Breast epithelium (tissue), 4 donors: ENCODE measurements around the gene ARHGEF28. TPM values are rescaled to one million over a fixed set of nuclear protein-coding genes. Genes with fewer than 3 reads are reported as not detected.

ENCODE experiments used
- DNase-seq, 2 donors: peaks; one replicate each; pipeline ENCODE4 v3.0.0-alpha.2; 2019; ENCODE audit warnings: low spot score in 2 of 2
- H3K27ac ChIP-seq, 2 donors: fragments of 200-600 bp; sonication (generic) in 1 of 2; one replicate each; pipeline ENCODE4 v1.5.1; 2016 to 2019; ENCODE audit warnings: mild to moderate bottlenecking in 1 of 2
- H3K27me3 ChIP-seq, 2 donors: fragments of 200-600 bp; sonication (generic) in 1 of 2; one replicate each; pipeline versions ENCODE4 v1.5.1 to v1.6.0; 2017 to 2019; ENCODE audit warnings: control low read depth in 1 of 2, mild to moderate bottlenecking in 1 of 2
- H3K36me3 ChIP-seq: fragments of 200-600 bp; one replicate; pipeline ENCODE4 v1.5.1; 2019
- H3K4me1 ChIP-seq, 2 donors: fragments of 200-600 bp; sonication (generic); one replicate each; pipeline ENCODE4 v1.5.1; 2016 to 2019; ENCODE audit warnings: control low read depth in 1 of 2
- H3K4me3 ChIP-seq, 3 donors: fragments of 200-600 bp; sonication (generic); 1 replicate in 2 of 3; 2 replicates in 1 of 3; pipeline ENCODE4 v1.5.1; 2016 to 2019; ENCODE audit warnings: mild to moderate bottlenecking in 3 of 3, moderate library complexity in 2 of 3
- H3K9me3 ChIP-seq, 2 donors: fragments of 200-600 bp; sonication (generic) in 1 of 2; one replicate each; pipeline ENCODE4 v1.5.1; 2016 to 2019; ENCODE audit warnings: control low read depth in 1 of 2
- CTCF ChIP-seq, 3 donors: fragments of 450-650 bp; IDR thresholded peaks; one replicate each; pipeline ENCODE4 v1.5.1; 2016 to 2017; ENCODE audit warnings: antibody characterized with exemption in 3 of 3, mild to moderate bottlenecking in 3 of 3, moderate library complexity in 3 of 3
- POLR2A ChIP-seq: fragments of 450-650 bp; IDR thresholded peaks from one replicate; pipeline ENCODE4 v1.6.1; 2016; ENCODE audit warnings: antibody characterized with exemption, mild to moderate bottlenecking, moderate library complexity
- POLR2AphosphoS5 ChIP-seq, 3 donors: sonication (generic); formaldehyde crosslinking; IDR thresholded peaks; one replicate each; pipeline ENCODE4 v1.6.1; 2017; ENCODE audit warnings: antibody characterized with exemption in 3 of 3
- intact Hi-C: fragments of 100-400 bp; cut with DNase I; formaldehyde crosslinking; loops from one replicate; pipeline ENCODE4 v1.15.1; 2023; ENCODE audit warnings: low total_unique reads
- total RNA-seq, 3 donors: library from RNA; depleted of rRNA; stranded (reverse); fragments of >200 nt; gene quantifications; one replicate each; pipeline ENCODE4 v1.1.0, GENCODE V29; 2016

Gene ARHGEF28
- total RNA-seq, 3 donors from 2014 or later: 11.4 to 65.4 (median 31.5) TPM

- Histone ChIP-seq H3K27ac (peak overlapping the region in 1 of 2 donors; percentile 61), H3K27me3 (no peaks in the 10 kb centered on the region), H3K4me3 (no peak overlapping the region), H3K9me3 (no peaks in the 10 kb centered on the region), H3K4me1 (no peaks in the 10 kb centered on the region), H3K36me3 (no peaks in the 10 kb centered on the region)
- TF ChIP-seq POLR2AphosphoS5 (IDR thresholded peaks at IDR 0.05) (no peak), CTCF (IDR thresholded peaks at IDR 0.05) (no peak), POLR2A (no peak)
- intact Hi-C loops: no loop called here
- no peak for DNase-seq
These were observed 170.5 kb downstream of the ARHGEF28 start for GRCh38 chr5:73796164-73797131.

GRCh38 chr5:73797132-73797510 is 171.1 kb downstream of the ARHGEF28 start:
- no peaks in the 10 kb centered on the region for H3K9me3 ChIP-seq
- H3K4me1 ChIP-seq: no peaks in the 10 kb centered on the region
- H3K27ac ChIP-seq: peak overlapping the region in 1 of 2 donors; percentile 61
- no peak for TF ChIP-seq POLR2AphosphoS5 (IDR thresholded peaks at IDR 0.05)
- TF ChIP-seq CTCF (IDR thresholded peaks at IDR 0.05): no peak
- TF ChIP-seq POLR2A: no peak
- no peak for DNase-seq
- H3K4me3 ChIP-seq: no peak overlapping the region
- intact Hi-C loops: no loop called here
- no peaks in the 10 kb centered on the region for H3K36me3 ChIP-seq
- no peaks in the 10 kb centered on the region for H3K27me3 ChIP-seq

GRCh38 chr5:73799401-73799972 is 173.5 kb downstream of the ARHGEF28 start:
- H3K4me1 ChIP-seq: no peaks in the 10 kb centered on the region
- H3K9me3 ChIP-seq: no peaks in the 10 kb centered on the region
- no peak overlapping the region for H3K4me3 ChIP-seq
- intact Hi-C loops: no loop called here
- H3K27me3 ChIP-seq: no peaks in the 10 kb centered on the region
- DNase-seq: no peak
- H3K36me3 ChIP-seq: no peaks in the 10 kb centered on the region
- no peak overlapping the region for H3K27ac ChIP-seq
- TF ChIP-seq POLR2AphosphoS5 (IDR thresholded peaks at IDR 0.05) (no peak), POLR2A (no peak), CTCF (IDR thresholded peaks at IDR 0.05) (no peak)

GRCh38 chr5:73801686-73802085 is 175.7 kb downstream of the ARHGEF28 start:
- no peak overlapping the region for H3K4me3 ChIP-seq
- no peaks in the 10 kb centered on the region for H3K4me1 ChIP-seq
- intact Hi-C loops: no loop called here
- no peak for DNase-seq
- no peak overlapping the region for H3K27ac ChIP-seq
- no peak for TF ChIP-seq CTCF (IDR thresholded peaks at IDR 0.05)
- TF ChIP-seq POLR2A: no peak
- TF ChIP-seq POLR2AphosphoS5 (IDR thresholded peaks at IDR 0.05): no peak
- no peaks in the 10 kb centered on the region for H3K27me3 ChIP-seq
- no peaks in the 10 kb centered on the region for H3K9me3 ChIP-seq
- no peaks in the 10 kb centered on the region for H3K36me3 ChIP-seq

- intact Hi-C loops: no loop called here
- H3K9me3 ChIP-seq: no peaks in the 10 kb centered on the region
These were observed 179.5 kb downstream of the ARHGEF28 start for GRCh38 chr5:73805449-73805848.

More at GRCh38 chr5:73805449-73805848, 179.5 kb downstream of the ARHGEF28 start:
- no peaks in the 10 kb centered on the region for H3K27me3 ChIP-seq
- H3K36me3 ChIP-seq: no peaks in the 10 kb centered on the region
- TF ChIP-seq POLR2A: no peak
- no peak for TF ChIP-seq POLR2AphosphoS5 (IDR thresholded peaks at IDR 0.05)
- no peak for TF ChIP-seq CTCF (IDR thresholded peaks at IDR 0.05)
- no peaks in the 10 kb centered on the region for H3K4me1 ChIP-seq
- no peak overlapping the region for H3K27ac ChIP-seq
- no peak overlapping the region for H3K4me3 ChIP-seq
- DNase-seq: no peak
